OCI-LY1 (cell line): Measurements from ENCODE around the gene C19orf25.

Experiments
- H2AFZ ChIP-seq: fragments of 200-600 bp; sonication (generic), shearing (Covaris generic); 2 replicates; pipeline ENCODE4 v1.6.0; 2014; ENCODE audit warnings: antibody characterized with exemption, mild to moderate bottlenecking, low read length
- H3F3A ChIP-seq: fragments of 200-600 bp; sonication (generic), shearing (Covaris generic); 2 replicates; pipeline ENCODE4 v1.6.0; 2014; ENCODE audit warnings: mild to moderate bottlenecking, antibody characterized with exemption, low read length, moderate library complexity; ENCODE audit not compliant: insufficient read depth
- H3K27ac ChIP-seq: fragments of 200-600 bp; sonication (generic); 2 replicates; pipeline ENCODE4 v1.5.1; 2014; ENCODE audit warnings: low read length, mixed run types, mild to moderate bottlenecking, low read depth; ENCODE audit not compliant: poor library complexity, severe bottlenecking
- H3K27me3 ChIP-seq: fragments of 200-600 bp; sonication (generic); 2 replicates; pipeline ENCODE4 v1.6.0; 2014; ENCODE audit warnings: antibody characterized with exemption, mild to moderate bottlenecking, low read length, moderate library complexity; ENCODE audit not compliant: insufficient read depth
- H3K36me3 ChIP-seq: fragments of 200-600 bp; sonication (generic); 2 replicates; pipeline ENCODE4 v1.6.1; 2014; ENCODE audit warnings: mild to moderate bottlenecking, antibody characterized with exemption, low read length, moderate library complexity, mixed read lengths; ENCODE audit not compliant: insufficient read depth
- H3K4me1 ChIP-seq: fragments of 200-600 bp; sonication (generic); 2 replicates; pipeline ENCODE4 v1.5.1; 2014; ENCODE audit warnings: mild to moderate bottlenecking, low read length, moderate library complexity; ENCODE audit not compliant: insufficient read depth, severe bottlenecking
- H3K4me2 ChIP-seq: fragments of 200-600 bp; sonication (generic), shearing (Covaris generic); 2 replicates; pipeline ENCODE4 v1.6.1; 2014; ENCODE audit warnings: low read length
- H3K4me3 ChIP-seq: fragments of 200-600 bp; sonication (generic); 2 replicates; pipeline ENCODE4 v1.5.1; 2014; ENCODE audit warnings: low read length, low read depth, mild to moderate bottlenecking, mixed read lengths; ENCODE audit not compliant: poor library complexity, severe bottlenecking
- H3K79me2 ChIP-seq: fragments of 200-600 bp; shearing (Covaris generic); 2 replicates; pipeline ENCODE4 v1.6.1; 2016; ENCODE audit warnings: mixed run types, low read length, mixed read lengths; ENCODE audit not compliant: insufficient read depth
- H3K9ac ChIP-seq: fragments of 200-600 bp; sonication (generic), shearing (Covaris generic); 2 replicates; pipeline ENCODE4 v1.6.1; 2014; ENCODE audit warnings: mild to moderate bottlenecking, low read length, mixed read lengths
- H3K9me2 ChIP-seq: fragments of 200-600 bp; sonication (generic), shearing (Covaris generic); 2 replicates; pipeline ENCODE4 v1.6.1; 2014; ENCODE audit warnings: low read depth, mild to moderate bottlenecking, low read length, mixed read lengths
- H3K9me3 ChIP-seq: fragments of 200-600 bp; shearing (Covaris generic); 2 replicates; pipeline ENCODE4 v1.6.1; 2014; ENCODE audit warnings: low read length, mixed read lengths
- H4K20me1 ChIP-seq: fragments of 200-600 bp; sonication (generic), shearing (Covaris generic); 2 replicates; pipeline ENCODE4 v1.6.0; 2016; ENCODE audit warnings: mild to moderate bottlenecking, low read length; ENCODE audit not compliant: insufficient read depth
- EZH2 ChIP-seq: fragments of 200-600 bp; sonication (generic), shearing (Covaris generic); IDR thresholded peaks from 2 replicates; pipeline ENCODE4 v1.8.0; 2017; ENCODE audit warnings: borderline replicate concordance, mixed run types, mild to moderate bottlenecking, antibody characterized with exemption, low read length, moderate library complexity, mixed read lengths
- TF ChIP-seq, protein P1 (sequence below): fragments of 200-600 bp; sonication (generic), shearing (Covaris generic); IDR thresholded peaks from 2 replicates; pipeline ENCODE4 v1.5.1; 2017; ENCODE audit warnings: mild to moderate bottlenecking, antibody characterized with exemption, low read length, moderate library complexity, mixed read lengths

The C19orf25 gene

GRCh38 chr19:1457031-1457739 lies 21.8 kb downstream of the C19orf25 start:
- Histone ChIP-seq H3K4me2 (no peak overlapping the region), H3K9me2 (no peaks in the 10 kb centered on the region), H3K36me3 (no peaks in the 10 kb centered on the region), H3F3A (no peaks in the 10 kb centered on the region), H3K9me3 (no peaks in the 10 kb centered on the region), H3K27ac (no peak overlapping the region), H3K4me1 (peaks cover 3% of the 10 kb centered on the region), H3K27me3 (no peaks in the 10 kb centered on the region; the same call in 1 of the 2 replicates), H3K79me2 (no peaks in the 10 kb centered on the region), H4K20me1 (no peaks in the 10 kb centered on the region), H2AFZ (no peak overlapping the region), H3K4me3 (no peak overlapping the region), H3K9ac (no peak overlapping the region)
- TF ChIP-seq EZH2, result no peak
- TF ChIP-seq, protein P1, sequence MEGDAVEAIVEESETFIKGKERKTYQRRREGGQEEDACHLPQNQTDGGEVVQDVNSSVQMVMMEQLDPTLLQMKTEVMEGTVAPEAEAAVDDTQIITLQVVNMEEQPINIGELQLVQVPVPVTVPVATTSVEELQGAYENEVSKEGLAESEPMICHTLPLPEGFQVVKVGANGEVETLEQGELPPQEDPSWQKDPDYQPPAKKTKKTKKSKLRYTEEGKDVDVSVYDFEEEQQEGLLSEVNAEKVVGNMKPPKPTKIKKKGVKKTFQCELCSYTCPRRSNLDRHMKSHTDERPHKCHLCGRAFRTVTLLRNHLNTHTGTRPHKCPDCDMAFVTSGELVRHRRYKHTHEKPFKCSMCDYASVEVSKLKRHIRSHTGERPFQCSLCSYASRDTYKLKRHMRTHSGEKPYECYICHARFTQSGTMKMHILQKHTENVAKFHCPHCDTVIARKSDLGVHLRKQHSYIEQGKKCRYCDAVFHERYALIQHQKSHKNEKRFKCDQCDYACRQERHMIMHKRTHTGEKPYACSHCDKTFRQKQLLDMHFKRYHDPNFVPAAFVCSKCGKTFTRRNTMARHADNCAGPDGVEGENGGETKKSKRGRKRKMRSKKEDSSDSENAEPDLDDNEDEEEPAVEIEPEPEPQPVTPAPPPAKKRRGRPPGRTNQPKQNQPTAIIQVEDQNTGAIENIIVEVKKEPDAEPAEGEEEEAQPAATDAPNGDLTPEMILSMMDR, result no peak

GRCh38 chr19:1456121-1456900 lies 22.7 kb downstream of the C19orf25 start:
- TF ChIP-seq EZH2, result no peak
- TF ChIP-seq, protein P1, result no peak
- Histone ChIP-seq H3K9me2 (no peaks in the 10 kb centered on the region), H3K27ac (no peak overlapping the region), H2AFZ (no peak overlapping the region), H3K79me2 (no peaks in the 10 kb centered on the region), H3K9ac (no peak overlapping the region), H3K27me3 (no peaks in the 10 kb centered on the region; the same call in 1 of the 2 replicates), H3F3A (no peaks in the 10 kb centered on the region), H3K9me3 (no peaks in the 10 kb centered on the region), H3K4me3 (no peak overlapping the region), H3K4me1 (peaks cover 3% of the 10 kb centered on the region), H3K36me3 (no peaks in the 10 kb centered on the region), H4K20me1 (no peaks in the 10 kb centered on the region), H3K4me2 (no peak overlapping the region)

- no peaks in the 10 kb centered on the region for H4K20me1 ChIP-seq
- no peak overlapping the region for H2AFZ ChIP-seq
These were observed 23.5 kb downstream of the C19orf25 start for GRCh38 chr19:1455336-1456120.

More at GRCh38 chr19:1455336-1456120, 23.5 kb downstream of the C19orf25 start:
- H3K4me1 ChIP-seq, result peaks cover 3% of the 10 kb centered on the region
- no peaks in the 10 kb centered on the region for H3K9me3 ChIP-seq
- no peaks in the 10 kb centered on the region; the same call in 1 of the 2 replicates for H3K27me3 ChIP-seq
- H3K4me2 ChIP-seq, result peak overlapping the region; percentile 15; the same call in 1 of the 2 replicates
- no peak for TF ChIP-seq EZH2
- TF ChIP-seq, protein P1, result no peak
- no peak overlapping the region for H3K9ac ChIP-seq
- no peak overlapping the region for H3K27ac ChIP-seq
- no peaks in the 10 kb centered on the region for H3K9me2 ChIP-seq
- no peaks in the 10 kb centered on the region for H3K79me2 ChIP-seq
- no peaks in the 10 kb centered on the region for H3F3A ChIP-seq
- H3K36me3 ChIP-seq, result no peaks in the 10 kb centered on the region
- H3K4me3 ChIP-seq, result no peak overlapping the region
